Activated CD8-positive, alpha-beta memory T cell treated with anti-CD3 and anti-CD28 coated beads, Interleukin-2, amount 50 U/mL, for 48 hours (primary cell): Measurements from ENCODE around the gene RHEX.
A peak's percentile ranks its signal among the peaks of the same experiment; 100 is the strongest.
"Not testable (repeated sequence)": the region's sequence is repeated elsewhere in the genome, so short reads cannot be mapped to it uniquely, and the experiment has no call there.

Source experiments
- DNase-seq: peaks from one replicate; pipeline ENCODE4 v3.0.0-alpha.2; 2020

The RHEX gene

GRCh38 chr1:206030714-206031113 lies 22.3 kb upstream of the RHEX start:
- peak; percentile 73 for DNase-seq

GRCh38 chr1:206032380-206033140 lies 20.4 kb upstream of the RHEX start:
- no peak for DNase-seq

GRCh38 chr1:206035027-206035426 lies 17.9 kb upstream of the RHEX start:
- DNase-seq = no peak

GRCh38 chr1:206036663-206037455 lies 16.1 kb upstream of the RHEX start:
- DNase-seq = no peak

- DNase-seq = no peak
These were observed 15.4 kb upstream of the RHEX start for GRCh38 chr1:206037581-206037980.

GRCh38 chr1:206039046-206039973 lies 13.7 kb upstream of the RHEX start:
- DNase-seq = no peak

- DNase-seq = no peak
These were observed 12.6 kb upstream of the RHEX start for GRCh38 chr1:206040328-206040727.

- no peak for DNase-seq
These were observed 11.3 kb upstream of the RHEX start for GRCh38 chr1:206041640-206042039.

GRCh38 chr1:206047271-206047670 lies 5.7 kb upstream of the RHEX start:
- no peak for DNase-seq

GRCh38 chr1:206048582-206048981 lies 4.4 kb upstream of the RHEX start:
- DNase-seq = no peak

- no peak for DNase-seq
These were observed 3.7 kb upstream of the RHEX start for GRCh38 chr1:206049293-206049692.

GRCh38 chr1:206049919-206050600 lies 2.9 kb upstream of the RHEX start:
- DNase-seq = no peak

GRCh38 chr1:206050655-206051235 lies 2.2 kb upstream of the RHEX start:
- peak; percentile 66 for DNase-seq

GRCh38 chr1:206052231-206052865 lies 625 bp upstream of the RHEX start:
- not testable (repeated sequence) for DNase-seq

GRCh38 chr1:206053616-206054015 lies 643 bp downstream of the RHEX start:
- DNase-seq = not testable (repeated sequence)

- DNase-seq = not testable (repeated sequence)
These were observed 2.2 kb downstream of the RHEX start for GRCh38 chr1:206055069-206055625.

GRCh38 chr1:206055639-206056323 lies 2.8 kb downstream of the RHEX start:
- not testable (repeated sequence) for DNase-seq

GRCh38 chr1:206058289-206058926 lies 5.4 kb downstream of the RHEX start:
- not testable (repeated sequence) for DNase-seq

GRCh38 chr1:206058927-206059292 lies 5.9 kb downstream of the RHEX start:
- DNase-seq = no peak

- DNase-seq = no peak
These were observed 6.5 kb downstream of the RHEX start for GRCh38 chr1:206059355-206059915.
